ENCODE results near the gene IGIP.

DNA sequence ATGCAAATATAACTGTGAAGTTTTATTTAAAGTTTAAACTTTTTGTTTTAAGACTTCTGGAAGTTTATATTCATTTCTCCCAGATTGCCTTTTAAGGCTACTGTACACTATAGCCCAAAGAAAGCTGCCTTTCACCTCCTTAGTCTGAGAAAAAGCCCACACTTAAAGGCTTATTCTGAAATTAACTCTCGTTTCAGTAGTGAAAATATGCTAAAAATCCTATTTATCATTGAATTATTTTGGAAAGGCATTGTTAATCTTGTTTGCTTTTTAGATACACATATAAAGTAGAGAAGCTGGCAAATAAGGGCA, 15.1 kb upstream of the IGIP start:
- TF ChIP-seq, protein P1, sequence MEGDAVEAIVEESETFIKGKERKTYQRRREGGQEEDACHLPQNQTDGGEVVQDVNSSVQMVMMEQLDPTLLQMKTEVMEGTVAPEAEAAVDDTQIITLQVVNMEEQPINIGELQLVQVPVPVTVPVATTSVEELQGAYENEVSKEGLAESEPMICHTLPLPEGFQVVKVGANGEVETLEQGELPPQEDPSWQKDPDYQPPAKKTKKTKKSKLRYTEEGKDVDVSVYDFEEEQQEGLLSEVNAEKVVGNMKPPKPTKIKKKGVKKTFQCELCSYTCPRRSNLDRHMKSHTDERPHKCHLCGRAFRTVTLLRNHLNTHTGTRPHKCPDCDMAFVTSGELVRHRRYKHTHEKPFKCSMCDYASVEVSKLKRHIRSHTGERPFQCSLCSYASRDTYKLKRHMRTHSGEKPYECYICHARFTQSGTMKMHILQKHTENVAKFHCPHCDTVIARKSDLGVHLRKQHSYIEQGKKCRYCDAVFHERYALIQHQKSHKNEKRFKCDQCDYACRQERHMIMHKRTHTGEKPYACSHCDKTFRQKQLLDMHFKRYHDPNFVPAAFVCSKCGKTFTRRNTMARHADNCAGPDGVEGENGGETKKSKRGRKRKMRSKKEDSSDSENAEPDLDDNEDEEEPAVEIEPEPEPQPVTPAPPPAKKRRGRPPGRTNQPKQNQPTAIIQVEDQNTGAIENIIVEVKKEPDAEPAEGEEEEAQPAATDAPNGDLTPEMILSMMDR (conservative IDR thresholded peaks at IDR 0.05 in 1 of 2, IDR thresholded peaks at IDR 0.05 in 1 of 2; ENCODE audit: extremely low read depth in 1 of 2, insufficient read depth in 1 of 2, low read depth in 1 of 2, low read length in 2 of 2): no peak
- TF ChIP-seq EZH2 (IDR thresholded peaks at IDR 0.05; ENCODE audit: borderline replicate concordance, low read length): no peak

Measured in mammary epithelial cell (primary cell).